SHP77 (cell line): Measurements from ENCODE around the gene ARL17B.
A peak's percentile ranks its signal among the peaks of the same experiment; 100 is the strongest.
"Not testable (repeated sequence)": the region's sequence is repeated elsewhere in the genome, so short reads cannot be mapped to it uniquely, and the experiment has no call there.

Experiments
- DNase-seq, 2 experiments: peaks; one replicate each; lab custom pipeline; 2025; lab: John Stamatoyannopoulos, UW

The ARL17B gene

GRCh38 chr17:46287587-46287986, 74.0 kb downstream of the ARL17B start:
- DNase-seq: not testable (repeated sequence)

DNA sequence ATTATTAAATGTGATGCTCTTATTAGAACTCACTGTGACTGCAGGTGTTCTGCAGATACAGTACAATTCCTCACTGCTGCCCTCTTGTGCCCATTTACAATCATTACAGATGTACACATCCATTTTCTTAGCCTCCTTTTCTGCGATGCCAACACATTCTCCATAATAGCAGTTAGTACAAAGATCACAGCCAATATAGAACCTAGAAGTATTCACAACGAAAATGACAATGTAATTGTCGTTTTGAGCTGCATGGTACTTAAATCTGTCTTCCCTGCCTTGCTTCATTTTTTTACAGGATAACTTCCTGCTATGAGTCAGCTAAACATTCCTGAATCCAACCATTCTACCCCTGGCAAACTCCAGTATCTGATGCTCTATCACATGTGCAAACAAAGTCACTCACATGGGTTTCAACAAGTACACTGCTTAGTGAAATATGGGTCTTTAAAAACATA, 74.8 kb downstream of the ARL17B start:
- peak; percentile 96 to 97 for DNase-seq

DNA sequence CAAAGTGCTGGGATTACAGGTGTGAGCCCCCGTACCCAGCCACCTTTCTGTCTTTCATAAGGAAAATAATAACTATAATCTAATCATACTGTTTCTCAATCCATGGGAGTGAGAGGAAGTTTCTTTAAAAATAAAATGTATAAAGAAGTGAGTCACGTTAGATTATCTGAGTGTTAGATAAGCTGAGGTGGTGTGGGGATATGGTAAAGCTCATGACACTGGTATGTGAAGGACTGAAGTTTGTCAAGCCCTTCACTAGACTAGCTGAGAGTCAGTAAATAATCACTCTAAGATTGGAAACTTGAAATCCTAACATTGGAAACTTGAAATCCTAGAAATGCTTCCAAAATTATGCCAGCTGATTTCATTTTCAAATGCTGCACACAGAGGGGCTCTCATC, 76.1 kb downstream of the ARL17B start:
- DNase-seq: not testable (repeated sequence)

- DNase-seq: not testable (repeated sequence)
These were observed 77.1 kb downstream of the ARL17B start for GRCh38 chr17:46284467-46284866.

- DNase-seq: not testable (repeated sequence)
These were observed 78.9 kb downstream of the ARL17B start for GRCh38 chr17:46282635-46283034.

DNA sequence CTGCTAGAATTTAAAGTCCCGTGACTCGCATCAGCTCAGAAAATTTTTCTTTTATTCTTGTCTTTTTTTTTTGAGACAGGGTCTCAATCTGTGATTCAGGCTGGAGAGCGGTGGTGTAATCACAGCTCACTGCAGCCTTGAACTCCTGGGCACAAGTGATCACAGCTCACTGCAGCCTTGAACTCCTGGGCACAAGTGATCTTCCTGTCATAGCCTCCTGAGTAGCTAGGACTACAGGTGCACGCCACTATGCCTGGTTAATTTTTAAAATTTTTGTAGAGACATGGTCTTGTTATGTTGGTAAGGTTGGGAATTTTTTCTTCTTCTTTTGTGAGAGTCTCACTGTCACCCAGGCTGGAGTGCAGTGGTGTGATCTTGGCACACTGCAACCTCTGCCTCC, 80.2 kb downstream of the ARL17B start:
- DNase-seq: not testable (repeated sequence)

DNA sequence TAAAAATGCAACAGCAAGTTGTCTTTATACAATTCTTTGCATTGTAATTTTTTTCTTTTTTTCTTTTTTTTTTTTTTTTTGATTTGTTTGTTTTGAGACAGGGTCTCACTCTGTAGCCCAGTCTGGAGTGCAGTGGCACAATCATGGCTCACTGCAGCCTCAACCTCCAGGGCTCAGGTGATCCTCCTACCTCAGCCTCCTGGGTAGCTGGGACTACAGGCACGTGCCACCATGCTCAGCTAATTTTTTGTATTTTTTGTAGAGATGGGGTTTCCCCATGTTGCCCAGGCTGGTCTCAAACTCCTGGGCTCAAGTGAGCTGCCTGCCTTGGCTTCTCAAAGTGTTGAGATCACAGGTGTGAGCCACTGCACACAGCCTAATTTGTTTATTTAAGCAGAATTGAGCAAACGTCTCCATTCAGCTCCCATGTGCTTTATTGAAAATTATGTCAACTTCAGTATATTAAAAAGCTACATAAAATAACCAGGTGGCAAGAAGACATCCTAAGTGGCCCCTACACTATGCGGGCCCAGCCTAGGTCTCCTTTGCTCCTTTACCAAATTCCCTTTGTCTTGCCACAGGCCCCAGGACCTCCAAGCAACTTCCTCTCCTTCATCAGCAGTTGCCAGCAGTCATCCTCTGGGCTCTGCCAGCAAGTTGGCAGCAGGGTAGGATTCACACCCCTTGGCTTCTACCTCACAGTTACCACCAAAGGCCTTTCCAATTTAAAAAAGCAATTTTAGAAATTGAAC, 84.7 kb downstream of the ARL17B start:
- DNase-seq: peak; percentile 76 to 77

DNA sequence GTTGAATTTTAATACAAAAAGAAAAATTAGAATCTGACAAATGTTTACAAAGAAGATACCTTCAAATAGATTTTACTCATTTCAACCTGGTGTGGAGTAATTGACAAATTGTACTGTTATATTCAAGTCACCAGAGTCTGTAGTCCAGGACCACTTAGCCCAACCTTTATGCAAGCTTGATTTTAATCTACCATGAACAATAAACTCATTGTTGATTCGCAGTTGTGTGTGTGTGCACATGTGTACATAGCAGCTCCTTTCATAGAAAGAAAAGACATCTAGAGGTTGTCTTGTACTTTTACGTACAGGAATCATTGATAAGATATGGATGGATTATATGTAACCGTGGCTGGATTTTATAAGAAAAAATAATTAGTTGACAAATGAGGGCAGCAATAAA, 87.3 kb downstream of the ARL17B start:
- DNase-seq: no peak

- no peak for DNase-seq
These were observed 87.9 kb downstream of the ARL17B start for GRCh38 chr17:46273541-46274236.

DNA sequence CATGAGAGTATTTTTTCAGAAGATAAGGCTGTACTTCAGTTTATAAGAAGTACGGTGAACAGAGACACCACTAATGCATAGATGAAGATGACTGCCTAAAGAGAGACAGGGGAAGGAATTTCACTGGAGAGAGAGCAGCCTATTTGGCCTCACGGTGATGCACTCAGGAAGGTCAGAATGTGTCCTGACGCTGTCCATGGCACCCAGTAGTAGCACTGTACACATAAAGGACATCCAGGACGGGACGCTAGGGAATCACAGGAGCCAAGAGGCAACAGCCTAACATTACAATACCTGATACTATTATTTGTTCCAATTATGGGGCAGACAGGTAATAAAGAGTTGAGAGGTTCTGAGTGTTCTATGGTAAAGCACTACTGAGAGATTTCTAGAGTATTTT, 91.5 kb downstream of the ARL17B start:
- DNase-seq: peak in 1 of 2 experiments; percentile 36

DNA sequence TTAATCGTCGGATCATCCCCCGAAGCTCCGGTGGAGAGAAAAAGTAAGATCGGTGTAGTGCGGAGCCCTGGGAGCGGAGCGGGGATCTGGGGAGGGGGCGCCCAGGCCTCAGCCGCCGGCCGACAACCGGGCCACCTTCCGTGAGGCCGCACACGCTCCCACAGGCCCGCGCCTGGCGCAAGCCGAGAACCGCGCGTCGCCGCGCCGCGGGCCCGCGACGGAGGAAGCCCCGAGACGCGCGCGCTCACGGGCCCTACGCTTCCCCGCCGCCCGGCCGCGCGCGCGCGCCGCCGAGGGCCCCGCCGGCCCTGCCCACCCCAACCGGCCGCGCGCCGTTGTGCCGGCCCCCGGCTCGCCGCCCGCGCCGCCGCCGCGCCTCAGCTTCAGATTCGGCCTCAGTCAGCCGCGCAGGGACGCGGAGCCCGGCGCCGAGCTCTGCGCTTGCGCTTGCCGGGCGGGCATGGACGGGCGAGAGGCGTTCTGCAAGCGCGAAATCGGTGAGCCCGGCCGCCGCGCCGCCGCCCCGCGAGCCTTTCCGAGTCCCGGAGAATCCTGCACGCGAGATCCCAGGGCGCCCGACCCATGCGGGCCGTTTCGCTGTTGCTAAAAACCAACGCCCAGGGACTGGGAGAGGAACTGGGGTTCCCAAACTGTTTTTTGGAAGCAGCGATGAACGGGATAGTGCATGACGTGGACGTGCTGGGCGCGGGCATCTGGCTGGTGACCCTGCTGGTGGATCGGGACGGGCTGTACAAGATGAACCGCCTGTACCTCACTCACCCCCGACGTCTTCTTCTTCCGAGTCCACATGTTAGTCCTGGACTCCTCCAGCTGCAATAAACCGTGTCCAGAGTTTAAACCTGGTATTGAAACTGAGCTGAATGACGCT, 94.7 kb downstream of the ARL17B start:
- peak; percentile 85 to 94 for DNase-seq

DNA sequence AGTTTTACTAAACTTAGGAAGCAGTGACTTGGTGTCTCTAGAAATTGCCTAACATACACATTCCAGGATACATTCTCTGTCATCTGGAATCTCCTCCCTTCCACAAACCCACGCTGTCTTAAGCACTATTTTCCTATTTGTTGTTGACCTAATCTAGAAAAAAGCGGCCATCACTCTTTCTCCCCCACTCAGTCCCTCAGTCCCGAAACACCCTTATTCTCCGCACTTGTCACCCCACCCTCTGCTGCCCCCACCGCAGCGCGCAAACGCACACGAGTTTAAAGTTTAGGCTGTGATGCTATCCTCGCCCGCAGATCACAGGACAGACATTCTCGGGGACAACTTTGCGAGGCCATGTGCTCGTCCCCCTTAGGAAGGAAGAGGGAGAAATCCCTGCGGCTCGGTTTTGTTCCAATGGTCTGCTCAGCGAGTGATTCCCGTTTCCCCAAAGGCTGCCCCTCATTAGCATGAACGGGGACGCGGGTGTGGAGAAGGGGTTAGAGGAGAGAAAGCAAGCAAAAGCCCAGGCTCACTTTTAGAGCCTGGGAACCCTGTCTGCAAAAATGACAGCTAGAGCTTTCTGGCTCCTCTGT, 95.4 kb downstream of the ARL17B start:
- DNase-seq: not testable (repeated sequence)

DNA sequence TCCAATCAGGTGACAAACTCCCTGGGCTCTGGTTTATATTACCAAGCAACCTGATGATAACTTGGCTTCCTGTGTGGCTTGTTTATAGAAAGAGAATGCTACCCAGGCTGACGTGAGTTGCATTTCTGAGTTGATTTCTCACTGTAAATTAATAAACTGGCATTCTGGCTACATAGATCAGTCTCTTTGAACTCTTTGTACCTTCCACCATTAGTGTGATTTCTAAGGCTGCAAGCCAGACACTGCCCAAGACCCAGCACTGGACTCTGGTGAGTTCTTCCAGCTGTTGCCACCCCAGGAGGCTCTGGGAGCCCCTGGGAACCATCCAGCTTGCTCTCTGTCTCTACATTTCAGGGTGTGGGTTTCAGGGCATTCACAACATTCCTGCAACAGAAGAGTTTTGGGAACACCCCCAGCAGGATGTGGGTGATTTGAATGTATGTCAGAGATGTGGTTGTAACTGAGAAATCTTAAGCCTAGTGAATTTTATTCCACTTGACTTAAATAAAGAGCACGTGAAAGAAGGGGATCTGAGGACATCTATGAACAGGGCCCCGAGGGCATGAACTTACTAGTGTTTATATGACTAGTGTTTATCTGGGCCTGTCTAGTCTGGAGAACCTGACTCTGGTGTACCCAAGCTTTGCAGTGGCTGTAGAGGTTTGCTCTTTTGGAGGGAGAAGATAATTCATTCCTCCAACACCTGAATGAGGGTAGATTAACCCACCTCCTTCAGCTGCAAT, 96.9 kb downstream of the ARL17B start:
- no peak for DNase-seq

GRCh38 chr17:46262271-46262670, 99.3 kb downstream of the ARL17B start:
- no peak for DNase-seq

- DNase-seq: peak; percentile 70 to 83
These were observed 101.5 kb downstream of the ARL17B start for GRCh38 chr17:46259845-46260661.

DNA sequence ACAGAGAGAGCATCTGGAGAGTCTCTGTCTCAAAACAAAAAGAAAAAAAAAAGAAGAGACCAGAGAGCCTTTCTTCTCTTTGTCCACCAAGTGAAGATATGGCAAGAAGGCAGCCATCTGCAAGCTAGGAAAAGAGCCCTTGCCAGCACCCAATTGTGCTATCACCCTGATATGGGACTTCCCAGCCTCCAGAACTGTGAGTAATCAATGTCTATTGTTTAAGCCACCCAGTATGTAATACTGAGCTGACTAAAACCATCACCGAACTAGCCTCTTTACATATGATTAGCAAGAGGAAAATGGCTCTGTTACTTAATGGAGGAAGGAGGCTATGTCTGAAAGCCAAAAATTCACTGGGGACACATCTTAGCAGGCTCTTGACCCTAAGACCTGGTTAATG, 105.2 kb downstream of the ARL17B start:
- not testable (repeated sequence) for DNase-seq

DNA sequence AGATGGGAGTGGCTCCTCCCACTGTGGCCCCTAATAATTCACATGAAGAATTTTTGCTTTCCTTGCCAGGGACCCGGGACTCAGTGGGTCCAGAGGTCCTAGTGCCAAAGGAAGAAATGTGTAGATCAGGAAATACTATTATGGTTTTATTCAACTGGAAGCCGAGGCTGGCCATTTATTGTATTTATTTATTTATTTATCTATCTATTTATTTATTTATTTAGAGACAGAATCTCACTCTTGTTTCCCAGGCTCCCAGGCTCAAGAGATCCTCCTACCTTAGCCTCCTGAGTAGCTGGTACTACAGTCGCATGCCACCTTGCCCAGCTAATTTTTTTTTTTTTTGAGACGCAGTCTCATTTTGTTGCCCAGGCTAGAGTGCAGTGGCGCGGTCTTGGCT, 107.4 kb downstream of the ARL17B start:
- not testable (repeated sequence) for DNase-seq

DNA sequence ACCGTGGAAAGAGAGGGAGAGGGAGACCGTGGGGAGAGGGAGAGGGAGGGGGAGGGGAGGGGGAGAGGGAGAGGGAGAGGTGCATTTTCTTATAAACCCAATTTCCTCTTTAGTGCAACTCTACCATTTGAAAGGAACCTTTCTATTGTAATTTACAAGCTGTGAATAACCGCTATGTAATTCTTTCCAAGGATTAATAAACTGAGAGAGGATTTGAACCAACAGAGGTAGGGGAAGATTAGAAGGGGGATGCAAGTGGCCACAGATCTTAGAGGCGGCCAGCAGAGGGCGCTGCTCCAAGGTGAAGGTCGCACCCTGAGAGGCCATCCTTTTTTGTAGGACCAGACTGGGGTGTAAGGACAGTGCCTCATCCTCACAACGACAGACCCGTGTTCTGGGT, 107.8 kb downstream of the ARL17B start:
- peak; percentile 87 to 91 for DNase-seq

DNA sequence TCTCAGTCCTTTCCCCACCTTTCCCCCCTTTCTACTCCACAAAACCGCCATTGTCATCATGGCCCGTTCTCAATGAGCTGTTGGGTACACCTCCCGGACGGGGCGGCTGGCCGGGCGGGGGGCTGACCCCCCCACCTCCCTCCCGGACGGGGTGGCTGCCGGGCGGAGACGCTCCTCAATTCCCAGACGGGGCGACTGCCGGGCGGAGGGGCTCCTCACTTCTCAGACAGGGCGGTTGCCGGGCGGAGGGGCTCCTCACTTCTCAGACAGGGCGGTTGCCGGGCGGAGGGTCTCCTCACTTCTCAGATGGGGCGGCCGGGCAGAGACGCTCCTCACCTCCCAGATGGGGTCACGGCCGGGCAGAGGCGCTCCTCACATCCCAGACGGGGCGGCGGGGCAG, 108.8 kb downstream of the ARL17B start:
- not testable (repeated sequence) for DNase-seq

GRCh38 chr17:46249153-46249552, 112.4 kb downstream of the ARL17B start:
- DNase-seq: not testable (repeated sequence)
